PC-9 (cell line): Measurements from ENCODE around the gene TAS1R1. TPM values are rescaled to one million over a fixed set of nuclear protein-coding genes. Genes with fewer than 3 reads are reported as not detected.

Experiments used
- BruUV-seq: library from RNA; stranded (reverse); fragments of 400-500 nt; replicated peaks from 2 replicates; lab custom pipeline; 2021; lab: Mats Ljungman, UMichigan
- CTCF ChIA-PET: fragments of 300-600 bp; sonication (Branson Sonifier 250); formaldehyde crosslinking; loops from one replicate; lab custom pipeline; 2022; ENCODE audit warnings: antibody characterized with exemption; lab: Charles Lee
- POLR2A ChIA-PET: fragments of 300-600 bp; sonication (Branson Sonifier 250); formaldehyde crosslinking; loops from one replicate; lab custom pipeline; 2022; ENCODE audit warnings: antibody characterized with exemption; ENCODE audit not compliant: unreplicated experiment; lab: Charles Lee
- DNase-seq, 2 experiments: peaks; one replicate each; pipeline versions ENCODE4 v3.0.0 to v3.0.0-alpha.2; 2015 to 2022; ENCODE audit warnings: mixed read lengths in 1 of 2
- H2AFZ ChIP-seq: fragments of 200-600 bp; sonication (generic); 2 replicates; pipeline ENCODE4 v1.8.1; 2017; ENCODE audit warnings: antibody characterized with exemption
- H3F3A ChIP-seq: fragments of 200-600 bp; sonication (generic); 2 replicates; pipeline ENCODE4 v1.8.1; 2017; ENCODE audit warnings: antibody characterized with exemption, mild to moderate bottlenecking, low read depth; ENCODE audit not compliant: insufficient read depth
- H3K27ac ChIP-seq: fragments of 200-600 bp; sonication (generic); 2 replicates; pipeline ENCODE4 v1.6.1; 2016; ENCODE audit warnings: mixed run types
- H3K27me3 ChIP-seq: fragments of 200-600 bp; sonication (generic); 2 replicates; pipeline ENCODE4 v1.6.1; 2016; ENCODE audit warnings: low read depth, mixed run types; ENCODE audit not compliant: insufficient read depth
- H3K36me3 ChIP-seq: fragments of 200-600 bp; sonication (generic); 2 replicates; pipeline ENCODE4 v1.6.1; 2016; ENCODE audit warnings: low read depth, mixed run types
- H3K4me1 ChIP-seq: fragments of 200-600 bp; sonication (generic); replicated peaks from 2 replicates; pipeline ENCODE4 v1.6.1; 2016; ENCODE audit warnings: mixed run types; ENCODE audit not compliant: insufficient read depth
- H3K4me2 ChIP-seq: fragments of 200-600 bp; sonication (generic); 2 replicates; pipeline ENCODE4 v1.6.1; 2017; ENCODE audit warnings: mixed run types
- H3K4me3 ChIP-seq: fragments of 200-600 bp; sonication (generic); 2 replicates; pipeline ENCODE4 v1.6.1; 2016; ENCODE audit warnings: mixed run types
- H3K79me2 ChIP-seq: fragments of 200-600 bp; sonication (generic); 2 replicates; pipeline ENCODE4 v1.6.1; 2017; ENCODE audit warnings: low read depth, mixed run types
- H3K9me2 ChIP-seq: fragments of 200-600 bp; sonication (generic); 2 replicates; pipeline ENCODE4 v1.8.1; 2017; ENCODE audit warnings: mild to moderate bottlenecking; ENCODE audit not compliant: insufficient read depth
- H3K9me3 ChIP-seq: fragments of 200-600 bp; sonication (generic); 2 replicates; pipeline ENCODE4 v1.8.1; 2016; ENCODE audit warnings: low read depth; ENCODE audit not compliant: insufficient read depth
- H4K20me1 ChIP-seq: fragments of 200-600 bp; sonication (generic); 2 replicates; pipeline ENCODE4 v1.8.1; 2017; ENCODE audit not compliant: insufficient read depth
- CTCF ChIP-seq: fragments of 200-600 bp; sonication (generic); conservative IDR thresholded peaks from 2 replicates; pipeline ENCODE4 v1.6.1; 2017; ENCODE audit warnings: mixed run types, antibody characterized with exemption, mild to moderate bottlenecking, moderate library complexity
- EZH2 ChIP-seq: fragments of 200-600 bp; sonication (generic); IDR thresholded peaks from 2 replicates; pipeline ENCODE4 v1.8.0; 2017; ENCODE audit warnings: antibody characterized with exemption, low read depth
- intact Hi-C: fragments of 100-400 bp; cut with micrococcal nuclease; formaldehyde crosslinking; loops from one replicate; pipeline ENCODE4 v1.10.0; 2022; ENCODE audit not compliant: unreplicated experiment
- total RNA-seq: library from RNA; stranded (reverse); gene quantifications from 2 replicates; pipeline ENCODE4 v1.2.3, GENCODE V29; 2021

The TAS1R1 gene
- total RNA-seq, 1 experiment from 2014 or later, result not detected

- H3K27me3 ChIP-seq, result no peaks in the 10 kb centered on the region
- H3K4me1 ChIP-seq, result peaks cover 5% of the 10 kb centered on the region; the same call in 1 of the 2 replicates
- TF ChIP-seq CTCF, result no peak
- TF ChIP-seq EZH2, result no peak
- intact Hi-C loops, result no loop called here
- CTCF ChIA-PET, result no interaction called here
- DNase-seq, result no peak
- H3K27ac ChIP-seq, result no peak overlapping the region
- no peaks in the 10 kb centered on the region; the same call in 1 of the 2 replicates for H3F3A ChIP-seq
- no peaks in the 10 kb centered on the region for H3K79me2 ChIP-seq
- H3K9me3 ChIP-seq, result no peaks in the 10 kb centered on the region
- no peaks in the 10 kb centered on the region for H3K36me3 ChIP-seq
- no TSS peak for BruUV-seq
- no peak overlapping the region for H3K4me2 ChIP-seq
- H4K20me1 ChIP-seq, result no peaks in the 10 kb centered on the region
- H3K9me2 ChIP-seq, result no peaks in the 10 kb centered on the region
- H2AFZ ChIP-seq, result no peak overlapping the region
- no peak overlapping the region for H3K4me3 ChIP-seq
- POLR2A ChIA-PET, result no interaction called here
These were observed 45.2 kb upstream of the TAS1R1 start for GRCh38 chr1:6509919-6510291.

DNA sequence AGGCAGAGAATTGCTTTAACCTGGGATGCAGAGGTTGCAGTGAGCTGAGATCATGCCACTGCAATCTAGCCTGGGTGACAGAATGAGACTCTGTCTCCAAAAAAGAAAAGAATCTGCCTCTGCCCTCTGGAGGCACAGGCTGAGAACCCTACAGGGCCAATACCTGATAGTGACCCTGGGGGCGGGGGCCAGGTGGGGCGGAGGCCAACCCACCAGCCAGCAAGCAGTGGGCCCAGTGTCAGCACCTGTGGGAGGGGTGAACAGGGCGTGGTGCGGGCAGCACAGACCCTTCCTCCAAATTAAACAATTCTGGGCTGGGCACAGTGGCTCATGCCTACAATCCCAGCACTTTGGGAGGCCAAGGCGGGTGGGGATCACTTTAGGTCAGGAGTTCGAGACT, 44.6 kb upstream of the TAS1R1 start:
- Histone ChIP-seq H4K20me1 (no peaks in the 10 kb centered on the region), H3K9me2 (no peaks in the 10 kb centered on the region), H3K79me2 (no peaks in the 10 kb centered on the region), H3F3A (no peaks in the 10 kb centered on the region; the same call in 1 of the 2 replicates), H3K4me2 (no peak overlapping the region), H3K4me3 (no peak overlapping the region), H3K9me3 (no peaks in the 10 kb centered on the region), H3K36me3 (no peaks in the 10 kb centered on the region), H3K27me3 (no peaks in the 10 kb centered on the region), H2AFZ (no peak overlapping the region), H3K27ac (no peak overlapping the region), H3K4me1 (peaks cover 5% of the 10 kb centered on the region; the same call in 1 of the 2 replicates)
- no TSS peak for BruUV-seq
- DNase-seq, result no peak
- TF ChIP-seq CTCF (no peak), EZH2 (no peak)
- POLR2A ChIA-PET, result no interaction called here
- CTCF ChIA-PET, result no interaction called here
- intact Hi-C loops, result no loop called here

DNA sequence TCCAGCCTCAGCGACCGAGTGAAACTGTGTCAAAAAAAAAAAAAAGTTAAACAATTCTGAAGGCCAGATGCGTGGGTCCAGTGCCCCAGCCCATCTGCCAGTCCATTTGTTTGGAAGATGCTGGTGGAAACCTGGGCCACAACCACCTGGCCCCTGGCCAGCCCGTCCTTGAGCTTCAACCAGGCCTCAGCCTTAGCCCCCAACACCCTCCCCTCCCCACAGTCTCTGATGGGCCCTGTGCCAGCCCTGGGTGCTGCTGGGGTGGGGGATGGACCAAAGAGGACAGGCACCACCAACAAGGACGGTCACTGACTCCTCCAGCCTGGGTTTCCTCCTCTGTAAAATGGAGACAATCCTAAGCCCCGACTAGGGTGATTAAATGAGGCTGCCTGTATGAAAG, 44.1 kb upstream of the TAS1R1 start:
- Histone ChIP-seq H3K27me3 (no peaks in the 10 kb centered on the region), H3K79me2 (no peaks in the 10 kb centered on the region), H3K4me1 (peaks cover 5% of the 10 kb centered on the region; the same call in 1 of the 2 replicates), H4K20me1 (no peaks in the 10 kb centered on the region), H3K9me2 (no peaks in the 10 kb centered on the region), H3K27ac (no peak overlapping the region), H3K4me2 (no peak overlapping the region), H3F3A (no peaks in the 10 kb centered on the region; the same call in 1 of the 2 replicates), H3K4me3 (no peak overlapping the region), H3K36me3 (no peaks in the 10 kb centered on the region), H2AFZ (no peak overlapping the region), H3K9me3 (no peaks in the 10 kb centered on the region)
- TF ChIP-seq CTCF (no peak), EZH2 (no peak)
- BruUV-seq, result no TSS peak
- DNase-seq, result no peak
- ChIA-PET CTCF (no interaction called here), POLR2A (no interaction called here)
- intact Hi-C loops, result no loop called here
